C4-2B (cell line): ENCODE measurements around the gene ITPR2.

Experiments used
- H3K27ac ChIP-seq: fragments of 450-650 bp; 2 replicates; pipeline ENCODE4 v1.5.1; 2017
- ZFX ChIP-seq: fragments of 450-650 bp; IDR thresholded peaks from 2 replicates; pipeline ENCODE4 v1.6.1; 2017
- TF ChIP-seq, protein P1 (sequence below): fragments of 450-650 bp; conservative IDR thresholded peaks from 2 replicates; pipeline ENCODE4 v1.5.1; 2017; ENCODE audit warnings: mild to moderate bottlenecking

ITPR2 gene

DNA sequence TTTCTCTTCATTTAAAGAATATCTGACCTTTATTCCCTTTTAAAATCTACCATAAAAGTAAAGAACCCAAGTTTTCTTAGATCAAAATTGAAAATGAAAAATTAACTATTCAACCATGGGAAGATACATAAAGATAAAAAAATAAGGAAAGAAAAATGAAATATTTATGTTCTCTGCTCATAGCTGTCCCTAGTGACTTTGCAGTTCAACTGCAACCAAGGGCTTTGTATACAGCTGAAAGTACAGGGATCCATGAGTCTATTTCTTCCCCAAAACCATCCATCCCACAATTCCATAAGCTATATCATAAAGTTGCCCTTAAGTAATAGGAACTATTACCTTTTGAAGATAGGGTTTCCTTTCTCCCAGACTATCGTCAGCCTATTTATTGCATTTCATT is 113.1 kb downstream of the ITPR2 start:
- TF ChIP-seq, protein P1, sequence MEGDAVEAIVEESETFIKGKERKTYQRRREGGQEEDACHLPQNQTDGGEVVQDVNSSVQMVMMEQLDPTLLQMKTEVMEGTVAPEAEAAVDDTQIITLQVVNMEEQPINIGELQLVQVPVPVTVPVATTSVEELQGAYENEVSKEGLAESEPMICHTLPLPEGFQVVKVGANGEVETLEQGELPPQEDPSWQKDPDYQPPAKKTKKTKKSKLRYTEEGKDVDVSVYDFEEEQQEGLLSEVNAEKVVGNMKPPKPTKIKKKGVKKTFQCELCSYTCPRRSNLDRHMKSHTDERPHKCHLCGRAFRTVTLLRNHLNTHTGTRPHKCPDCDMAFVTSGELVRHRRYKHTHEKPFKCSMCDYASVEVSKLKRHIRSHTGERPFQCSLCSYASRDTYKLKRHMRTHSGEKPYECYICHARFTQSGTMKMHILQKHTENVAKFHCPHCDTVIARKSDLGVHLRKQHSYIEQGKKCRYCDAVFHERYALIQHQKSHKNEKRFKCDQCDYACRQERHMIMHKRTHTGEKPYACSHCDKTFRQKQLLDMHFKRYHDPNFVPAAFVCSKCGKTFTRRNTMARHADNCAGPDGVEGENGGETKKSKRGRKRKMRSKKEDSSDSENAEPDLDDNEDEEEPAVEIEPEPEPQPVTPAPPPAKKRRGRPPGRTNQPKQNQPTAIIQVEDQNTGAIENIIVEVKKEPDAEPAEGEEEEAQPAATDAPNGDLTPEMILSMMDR, result peak; percentile 21; the same call in 1 of the 2 replicates
- no peak for TF ChIP-seq ZFX
- H3K27ac ChIP-seq, result no peak overlapping the region

DNA sequence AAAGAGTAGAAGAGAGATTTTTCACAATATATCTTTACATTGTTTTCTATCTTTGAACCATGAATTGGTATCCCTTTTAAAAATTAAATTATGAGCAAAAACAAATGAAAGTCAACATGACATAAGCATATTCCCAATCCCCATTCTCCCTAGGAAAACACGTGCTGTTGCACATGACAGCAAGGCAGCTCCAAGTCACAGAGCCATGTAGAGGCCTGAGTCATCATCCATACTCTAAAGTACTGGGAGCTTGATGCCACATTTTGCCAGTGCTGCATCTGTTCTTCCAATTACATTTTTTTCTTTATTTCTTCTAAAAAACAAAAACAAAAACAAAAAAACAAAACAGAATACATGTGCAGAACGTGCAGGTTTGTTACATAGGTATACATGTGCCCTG is 115.2 kb downstream of the ITPR2 start:
- TF ChIP-seq ZFX, result no peak
- TF ChIP-seq, protein P1, result no peak

DNA sequence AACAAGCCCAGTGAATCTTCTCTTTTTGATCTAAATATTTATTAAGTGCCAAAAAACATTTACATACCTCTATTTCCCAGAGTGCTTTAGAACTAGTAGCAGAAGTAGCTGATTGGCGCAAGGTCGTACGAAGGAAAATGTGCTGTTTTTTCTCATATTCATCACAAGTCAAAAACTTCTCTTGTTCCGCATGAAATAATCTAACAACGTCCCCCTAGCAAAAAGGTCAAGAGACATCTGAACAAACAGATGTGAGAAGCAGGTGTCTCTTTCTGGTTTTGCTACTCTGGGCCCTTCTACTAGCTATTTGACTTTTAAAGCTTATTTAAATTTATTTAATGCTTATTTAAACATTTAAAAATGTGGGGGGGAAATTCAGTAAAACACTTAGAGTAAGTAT is 117.8 kb downstream of the ITPR2 start:
- no peak for TF ChIP-seq ZFX
- TF ChIP-seq, protein P1, result no peak
- no peak overlapping the region for H3K27ac ChIP-seq

More for the DNA sequence above, 115.2 kb downstream of the ITPR2 start:
- H3K27ac ChIP-seq, result no peak overlapping the region

DNA sequence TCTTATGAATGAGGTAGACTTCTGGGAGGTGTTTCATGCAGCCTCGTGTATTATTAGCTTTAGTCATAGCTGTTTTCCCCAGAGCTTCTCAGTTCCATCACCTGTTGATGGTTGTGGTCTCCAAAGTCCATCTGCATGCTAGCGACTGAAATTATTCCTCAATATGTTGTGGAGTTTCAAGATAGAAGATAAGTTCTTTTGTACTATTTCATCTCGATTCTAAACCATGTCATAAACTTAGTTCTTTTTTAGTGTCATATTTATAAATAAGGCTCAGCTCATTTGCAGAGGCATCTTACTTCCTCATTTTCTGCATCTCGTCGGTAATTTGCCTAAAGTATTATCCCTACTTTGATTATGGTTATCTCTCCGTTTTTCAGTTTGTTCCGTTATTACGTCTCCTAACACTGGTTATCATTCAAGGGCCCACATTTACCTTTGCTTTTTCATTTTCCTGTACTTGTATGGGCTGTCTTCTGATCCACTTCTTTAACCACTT is 119.1 kb downstream of the ITPR2 start:
- no peak overlapping the region for H3K27ac ChIP-seq
- TF ChIP-seq ZFX, result no peak
- TF ChIP-seq, protein P1, result no peak

DNA sequence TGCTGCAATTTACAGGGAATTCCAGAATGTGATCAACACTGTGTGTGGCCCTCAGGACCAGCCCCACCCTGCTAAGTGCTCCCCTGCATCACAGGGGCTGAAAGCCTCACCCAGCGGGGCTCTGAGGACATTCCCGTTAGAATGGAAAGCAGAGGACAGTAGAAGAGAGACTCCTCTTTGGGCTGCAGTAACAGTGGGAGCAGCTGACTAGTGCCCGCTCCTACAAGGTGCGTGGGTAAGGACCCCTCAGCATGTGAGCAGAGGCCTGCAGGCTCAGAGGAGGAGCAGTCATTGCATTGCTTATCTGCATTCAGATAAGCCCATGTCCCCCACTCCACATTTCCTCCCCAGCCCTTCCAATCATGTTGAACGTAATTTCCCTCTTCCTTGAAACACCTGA is 120.1 kb downstream of the ITPR2 start:
- H3K27ac ChIP-seq, result no peak overlapping the region
- TF ChIP-seq, protein P1, result no peak
- no peak for TF ChIP-seq ZFX

DNA sequence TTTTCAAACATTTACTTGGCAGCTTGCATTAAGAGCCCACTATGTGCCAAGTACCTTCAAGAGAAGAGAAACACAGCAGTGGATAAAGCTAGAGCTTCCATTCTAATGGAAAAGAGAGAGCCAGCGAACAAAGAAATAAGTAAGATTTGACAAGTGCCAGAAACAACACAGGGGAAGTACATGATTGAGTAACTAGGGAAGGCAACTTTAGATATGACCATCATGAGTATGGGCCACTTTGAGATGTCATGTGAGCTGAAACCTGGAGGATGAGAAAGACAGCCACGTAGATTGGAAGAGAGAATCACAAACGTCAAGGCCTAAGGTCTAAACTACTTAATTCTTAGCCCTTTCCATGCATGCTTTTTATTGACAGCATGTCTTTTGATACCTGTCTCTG is 121.4 kb downstream of the ITPR2 start:
- H3K27ac ChIP-seq, result no peak overlapping the region

DNA sequence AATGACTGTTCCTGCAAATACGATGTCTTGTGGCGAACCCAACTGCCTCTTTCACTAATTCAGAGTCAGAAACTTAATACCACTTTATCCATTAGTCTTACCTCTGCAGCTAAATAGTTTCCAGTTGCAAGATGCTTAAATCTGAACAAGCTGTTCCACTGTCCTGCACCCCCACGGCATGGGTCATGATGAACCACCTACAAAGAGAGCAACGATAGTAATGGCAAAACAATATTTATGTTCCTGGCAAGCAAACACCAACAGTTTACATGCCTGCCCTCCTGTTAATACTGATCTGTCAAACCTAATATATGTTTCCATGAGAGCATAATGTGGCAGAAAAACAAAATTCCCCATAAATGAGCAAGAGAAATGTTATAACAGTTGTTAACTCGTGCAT is 121.9 kb downstream of the ITPR2 start:
- TF ChIP-seq, protein P1, result no peak
- no peak for TF ChIP-seq ZFX
- H3K27ac ChIP-seq, result no peak overlapping the region

More for the DNA sequence above, 121.4 kb downstream of the ITPR2 start:
- TF ChIP-seq, protein P1, result no peak
- TF ChIP-seq ZFX, result no peak
